ENCODE results near the gene BNC2.

The BNC2 gene

GRCh38 chr9:16532272-16532671 is 338.2 kb downstream of the BNC2 start:
- no peaks in the 10 kb centered on the region for H3K4me1 ChIP-seq
- H3K4me3 ChIP-seq (ENCODE audit: low read depth, low read length), result no peak overlapping the region
- TF ChIP-seq CTCF (IDR thresholded peaks at IDR 0.05; ENCODE audit: low read depth, low read length), result no peak
- H3K27me3 ChIP-seq, result no peaks in the 10 kb centered on the region
- H3K36me3 ChIP-seq, result no peaks in the 10 kb centered on the region
- no peaks in the 10 kb centered on the region for H3K9me3 ChIP-seq
- no peak for DNase-seq

- no peak overlapping the region for H3K4me3 ChIP-seq (ENCODE audit: low read depth, low read length)
- no peak for DNase-seq
- no peaks in the 10 kb centered on the region for H3K36me3 ChIP-seq
- no peaks in the 10 kb centered on the region for H3K27me3 ChIP-seq
- TF ChIP-seq CTCF (IDR thresholded peaks at IDR 0.05; ENCODE audit: low read depth, low read length), result no peak
- H3K4me1 ChIP-seq, result no peaks in the 10 kb centered on the region
- H3K9me3 ChIP-seq, result no peaks in the 10 kb centered on the region
Measured at GRCh38 chr9:16530669-16531642, 339.5 kb downstream of the BNC2 start.

- no peak for TF ChIP-seq CTCF (IDR thresholded peaks at IDR 0.05; ENCODE audit: low read depth, low read length)
- H3K9me3 ChIP-seq, result no peaks in the 10 kb centered on the region
- no peaks in the 10 kb centered on the region for H3K4me1 ChIP-seq
- no peaks in the 10 kb centered on the region for H3K36me3 ChIP-seq
- no peak overlapping the region for H3K4me3 ChIP-seq (ENCODE audit: low read depth, low read length)
- no peaks in the 10 kb centered on the region for H3K27me3 ChIP-seq
- no peak for DNase-seq
Measured at GRCh38 chr9:16527573-16527972, 342.9 kb downstream of the BNC2 start.

GRCh38 chr9:16526380-16526779 is 344.1 kb downstream of the BNC2 start:
- Histone ChIP-seq H3K36me3 (no peaks in the 10 kb centered on the region), H3K27me3 (no peaks in the 10 kb centered on the region), H3K9me3 (no peaks in the 10 kb centered on the region), H3K4me3 (ENCODE audit: low read depth, low read length) (no peak overlapping the region), H3K4me1 (no peaks in the 10 kb centered on the region)
- TF ChIP-seq CTCF (IDR thresholded peaks at IDR 0.05; ENCODE audit: low read depth, low read length), result no peak
- DNase-seq, result no peak

GRCh38 chr9:16524823-16525222 is 345.6 kb downstream of the BNC2 start:
- H3K27me3 ChIP-seq, result no peaks in the 10 kb centered on the region
- no peak for TF ChIP-seq CTCF (IDR thresholded peaks at IDR 0.05; ENCODE audit: low read depth, low read length)
- no peak for DNase-seq
- no peaks in the 10 kb centered on the region for H3K9me3 ChIP-seq
- no peaks in the 10 kb centered on the region for H3K4me1 ChIP-seq
- H3K4me3 ChIP-seq (ENCODE audit: low read depth, low read length), result no peak overlapping the region
- no peaks in the 10 kb centered on the region for H3K36me3 ChIP-seq

- no peak overlapping the region for H3K4me3 ChIP-seq (ENCODE audit: low read depth, low read length)
- no peak for DNase-seq
Measured at GRCh38 chr9:16524078-16524477, 346.4 kb downstream of the BNC2 start.

More at GRCh38 chr9:16524078-16524477, 346.4 kb downstream of the BNC2 start:
- no peaks in the 10 kb centered on the region for H3K36me3 ChIP-seq
- no peaks in the 10 kb centered on the region for H3K4me1 ChIP-seq
- H3K27me3 ChIP-seq, result no peaks in the 10 kb centered on the region
- H3K9me3 ChIP-seq, result no peaks in the 10 kb centered on the region
- no peak for TF ChIP-seq CTCF (IDR thresholded peaks at IDR 0.05; ENCODE audit: low read depth, low read length)
